ENCODE data around the gene SMPD3.

GRCh38 chr16:68339214-68339613 is 109.1 kb downstream of the SMPD3 start:
- no peak for TF ChIP-seq SMC3 (IDR thresholded peaks at IDR 0.05; ENCODE audit: low read depth, low read length)
- TF ChIP-seq, protein P1, sequence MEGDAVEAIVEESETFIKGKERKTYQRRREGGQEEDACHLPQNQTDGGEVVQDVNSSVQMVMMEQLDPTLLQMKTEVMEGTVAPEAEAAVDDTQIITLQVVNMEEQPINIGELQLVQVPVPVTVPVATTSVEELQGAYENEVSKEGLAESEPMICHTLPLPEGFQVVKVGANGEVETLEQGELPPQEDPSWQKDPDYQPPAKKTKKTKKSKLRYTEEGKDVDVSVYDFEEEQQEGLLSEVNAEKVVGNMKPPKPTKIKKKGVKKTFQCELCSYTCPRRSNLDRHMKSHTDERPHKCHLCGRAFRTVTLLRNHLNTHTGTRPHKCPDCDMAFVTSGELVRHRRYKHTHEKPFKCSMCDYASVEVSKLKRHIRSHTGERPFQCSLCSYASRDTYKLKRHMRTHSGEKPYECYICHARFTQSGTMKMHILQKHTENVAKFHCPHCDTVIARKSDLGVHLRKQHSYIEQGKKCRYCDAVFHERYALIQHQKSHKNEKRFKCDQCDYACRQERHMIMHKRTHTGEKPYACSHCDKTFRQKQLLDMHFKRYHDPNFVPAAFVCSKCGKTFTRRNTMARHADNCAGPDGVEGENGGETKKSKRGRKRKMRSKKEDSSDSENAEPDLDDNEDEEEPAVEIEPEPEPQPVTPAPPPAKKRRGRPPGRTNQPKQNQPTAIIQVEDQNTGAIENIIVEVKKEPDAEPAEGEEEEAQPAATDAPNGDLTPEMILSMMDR (conservative IDR thresholded peaks at IDR 0.05; ENCODE audit: low read depth, low read length): no peak
- TF ChIP-seq MAZ (IDR thresholded peaks at IDR 0.05; ENCODE audit: borderline replicate concordance, low read depth, low read length): no peak
- no peak for TF ChIP-seq BHLHE40 (IDR thresholded peaks at IDR 0.05; ENCODE audit: low read depth, low read length)
- TF ChIP-seq POLR2A (IDR thresholded peaks at IDR 0.05; ENCODE audit: low read depth, low read length): no peak
- TF ChIP-seq RAD21 (IDR thresholded peaks at IDR 0.05; ENCODE audit: low read length): no peak
- no peak for TF ChIP-seq RCOR1 (IDR thresholded peaks at IDR 0.05; ENCODE audit: insufficient replicate concordance, low read length)
- no peak for TF ChIP-seq CEBPB (IDR thresholded peaks at IDR 0.05; ENCODE audit: low read depth, low read length)
- TF ChIP-seq MXI1 (IDR thresholded peaks at IDR 0.05; ENCODE audit: borderline replicate concordance, low read depth, low read length): no peak
- no peak for TF ChIP-seq FOS (IDR thresholded peaks at IDR 0.05; ENCODE audit: low read depth, low read length)
- TF ChIP-seq CHD1 (IDR thresholded peaks at IDR 0.05; ENCODE audit: low read depth, low read length): no peak
- no peak for TF ChIP-seq MAFK (IDR thresholded peaks at IDR 0.05; ENCODE audit: low read depth, low read length)
- no peak for TF ChIP-seq RFX5 (IDR thresholded peaks at IDR 0.05; ENCODE audit: low read depth, low read length)

Measured in IMR-90 (cell line).